Glomerular visceral epithelial cell (primary cell): Measurements from ENCODE around the gene TBC1D16.

Experiments used
- DNase-seq: peaks from one replicate; pipeline ENCODE4 v3.0.0-alpha.2; 2016; ENCODE audit errors: extremely low spot score

TBC1D16 gene

DNA sequence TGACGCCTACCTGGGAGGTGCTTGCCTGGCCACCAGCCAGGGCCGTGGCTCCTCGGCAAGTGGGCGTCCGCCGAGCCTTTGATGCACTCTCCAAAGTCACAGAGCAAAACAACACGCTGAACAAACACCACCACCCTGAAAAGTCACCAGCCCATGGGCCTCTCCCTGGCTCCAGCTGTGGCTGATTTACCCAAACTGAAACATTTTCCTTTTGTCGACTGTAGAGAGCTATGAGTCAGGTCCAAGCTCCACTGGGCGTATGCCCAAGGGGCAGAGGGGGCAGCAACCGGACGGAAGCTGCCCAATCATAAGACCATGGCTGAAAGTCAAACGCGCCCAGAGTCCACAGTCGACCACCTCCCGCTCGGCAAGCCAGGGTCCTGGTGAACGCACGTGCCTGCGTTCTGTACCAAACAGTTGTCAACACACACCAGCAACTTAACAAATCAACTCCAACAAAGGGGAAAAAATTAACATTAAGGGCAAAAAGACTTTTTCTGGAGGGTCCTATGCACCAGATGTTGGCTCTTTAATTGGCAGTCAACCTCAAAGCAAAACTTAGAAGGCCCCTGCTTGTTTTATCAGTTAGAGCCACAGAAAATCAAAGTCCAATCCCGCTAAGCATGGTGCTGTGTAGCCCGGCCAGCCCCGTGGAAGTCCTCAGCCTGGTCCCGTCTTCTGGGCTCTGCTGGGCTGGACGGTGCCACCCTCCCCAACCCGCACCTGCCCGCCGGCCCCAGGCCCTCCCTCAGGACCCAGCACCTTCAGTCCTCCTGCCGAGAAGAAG is 47.3 kb downstream of the TBC1D16 start:
- DNase-seq, result peak; percentile 66

- DNase-seq, result no peak
These were observed 47.8 kb downstream of the TBC1D16 start for GRCh38 chr17:79987935-79988184.

DNA sequence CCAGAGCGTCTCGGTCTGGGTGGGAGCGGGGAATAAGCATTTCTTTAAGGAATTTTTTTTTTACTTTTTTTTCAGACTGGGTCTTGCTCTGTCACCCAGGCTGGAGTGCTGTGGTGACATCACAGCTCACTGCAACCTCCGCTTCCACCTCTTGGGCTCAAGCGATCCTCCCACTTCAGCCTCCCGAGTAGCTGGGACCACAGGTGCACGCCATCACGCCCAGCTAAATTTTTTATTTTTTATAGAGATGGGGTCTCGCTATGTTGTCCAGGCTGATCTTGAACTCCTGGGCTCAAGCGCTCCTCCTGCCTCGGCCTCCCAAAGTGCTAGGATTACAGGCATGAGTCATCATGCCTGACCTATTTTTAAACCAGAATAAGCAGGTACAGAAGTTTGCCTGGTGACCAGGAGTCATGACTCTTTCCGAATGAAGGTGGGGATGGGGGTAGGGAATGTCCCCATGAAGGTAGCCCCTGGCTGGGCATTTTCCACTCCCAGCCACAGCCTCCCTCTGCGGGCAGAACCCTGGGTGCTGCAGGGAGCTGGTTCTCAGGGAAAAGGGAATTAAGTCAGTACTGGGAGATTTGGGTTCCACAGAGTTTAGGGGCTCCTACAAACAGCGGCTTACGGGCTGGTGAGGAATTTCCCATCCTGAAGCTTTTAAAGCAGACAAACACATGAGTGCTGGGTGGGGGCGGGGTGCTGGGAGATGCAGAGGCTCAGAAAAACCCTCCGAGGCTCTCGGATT is 48.3 kb downstream of the TBC1D16 start:
- DNase-seq, result no peak

DNA sequence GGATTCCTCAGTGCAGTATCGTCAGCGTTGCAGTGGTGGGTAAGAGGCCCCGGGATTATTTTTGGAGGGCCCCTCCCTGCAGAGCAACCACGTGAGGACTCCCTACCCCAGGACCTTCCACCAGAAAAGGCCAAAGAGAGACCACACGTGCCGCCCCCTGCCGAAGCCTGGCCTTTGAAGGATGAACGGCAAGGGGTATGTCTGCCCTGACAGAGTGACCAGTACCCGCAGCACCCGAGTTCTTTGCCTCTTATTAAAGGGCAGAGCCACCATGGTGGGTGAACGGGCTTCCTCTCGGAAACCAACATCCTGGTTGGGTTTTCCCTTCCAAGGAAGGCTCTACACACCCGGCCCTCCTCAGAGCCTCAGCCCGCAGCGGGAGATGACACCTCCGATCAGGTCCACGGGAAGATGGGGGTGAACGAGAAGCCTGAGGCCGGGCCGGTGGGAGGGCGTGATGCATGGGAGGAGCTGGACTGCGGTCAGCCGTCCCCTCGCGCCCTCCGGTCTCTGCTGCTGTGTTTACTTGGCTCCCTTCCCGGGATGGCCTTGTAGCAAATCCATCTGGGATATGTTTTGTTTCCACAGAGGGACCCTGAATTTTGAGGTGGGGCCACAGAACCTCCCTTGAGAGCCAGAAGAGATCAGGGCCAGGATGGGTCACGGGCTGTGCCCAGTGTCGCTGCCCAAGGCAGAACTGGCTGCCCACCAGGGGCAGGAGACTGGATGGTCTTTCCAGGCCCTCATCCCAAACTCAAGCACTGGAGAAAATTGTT is 49.1 kb downstream of the TBC1D16 start:
- no peak for DNase-seq

GRCh38 chr17:79985943-79986391 is 49.7 kb downstream of the TBC1D16 start:
- DNase-seq, result no peak

DNA sequence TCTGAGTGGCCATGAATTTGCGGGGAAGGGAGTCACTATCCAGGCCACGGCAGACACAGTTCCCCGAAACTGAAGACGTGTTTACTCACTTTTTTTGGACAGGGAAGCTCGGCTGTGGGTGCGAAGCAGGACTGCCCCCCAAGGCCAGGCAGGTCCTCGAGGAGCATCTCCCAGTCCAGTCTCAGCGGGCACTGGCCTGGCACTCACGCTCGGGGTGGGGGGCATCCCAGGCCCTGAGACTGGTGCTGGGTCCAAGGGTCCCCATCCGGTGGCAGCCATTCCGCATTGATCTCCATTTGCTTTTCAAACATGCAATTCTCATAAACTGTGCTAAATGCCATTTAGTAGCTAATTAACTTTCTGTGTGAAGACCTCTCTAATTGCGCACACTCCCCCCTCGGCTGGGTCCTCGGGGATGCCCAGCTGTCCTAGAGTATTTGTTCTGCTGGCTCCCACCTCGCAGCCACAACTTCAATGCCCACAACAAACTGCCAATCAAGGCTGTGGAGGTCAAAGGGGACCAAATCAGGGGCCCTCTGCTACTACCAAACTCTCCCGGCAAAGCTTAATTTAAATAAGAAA is 50.2 kb downstream of the TBC1D16 start:
- no peak for DNase-seq

DNA sequence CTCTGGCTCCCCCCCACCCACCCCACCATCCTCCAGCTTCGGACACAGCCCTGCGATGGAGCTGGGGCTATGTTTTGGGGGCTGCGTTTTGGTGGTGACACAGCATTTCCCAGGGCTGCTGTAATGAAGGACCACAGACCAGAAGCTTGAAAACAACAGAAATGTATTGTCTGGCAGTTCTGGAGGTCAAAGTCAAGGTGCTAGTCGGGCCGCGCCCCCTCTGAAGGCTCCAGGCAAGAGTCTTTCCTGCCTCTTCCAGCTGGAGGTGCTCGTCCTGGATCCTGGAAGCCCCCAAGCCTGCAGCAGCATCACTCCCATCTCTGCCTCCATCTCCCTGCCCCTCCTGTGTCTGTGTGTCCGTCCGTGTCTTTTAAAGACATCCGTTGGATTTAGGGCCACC is 50.8 kb downstream of the TBC1D16 start:
- no peak for DNase-seq

DNA sequence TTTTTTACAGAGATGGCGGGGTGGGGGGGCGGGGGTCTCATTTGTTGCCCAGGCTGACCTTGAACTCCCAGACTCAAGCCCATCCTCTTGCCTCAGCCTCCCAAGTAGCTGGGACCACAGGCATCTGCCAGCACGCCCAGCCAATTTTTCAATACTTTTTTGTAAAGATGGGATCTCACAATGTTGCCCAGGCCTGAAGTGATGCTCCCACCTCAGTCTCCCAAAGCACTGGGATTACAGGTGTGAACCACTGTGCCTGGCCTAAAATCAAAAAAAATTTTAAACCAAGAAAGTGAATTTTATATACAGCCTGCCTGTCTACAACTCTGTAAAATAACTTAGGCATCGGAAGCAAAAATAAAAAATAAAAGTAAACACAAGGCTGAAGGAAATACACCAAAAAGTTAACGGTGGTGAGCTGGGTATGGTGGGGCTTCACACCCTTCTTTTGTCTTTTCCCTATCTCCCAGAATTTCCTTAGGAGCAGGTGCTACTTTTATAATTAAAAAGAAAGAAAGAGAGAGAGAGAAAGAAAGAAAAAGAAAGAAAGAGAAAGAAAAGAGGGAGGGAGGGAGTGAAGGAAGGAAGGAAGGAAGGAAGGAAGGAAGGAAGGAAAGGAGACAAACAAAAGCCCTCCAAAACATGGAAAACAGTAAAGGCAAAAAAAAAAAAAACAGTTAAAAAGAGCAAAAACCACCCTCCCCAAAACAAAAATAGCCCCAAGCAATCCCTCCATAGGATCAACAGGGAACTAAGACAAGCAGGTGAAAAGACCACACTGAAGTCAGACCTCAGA is 51.4 kb downstream of the TBC1D16 start:
- DNase-seq, result no peak

GRCh38 chr17:79983456-79983855 is 52.2 kb downstream of the TBC1D16 start:
- no peak for DNase-seq

DNA sequence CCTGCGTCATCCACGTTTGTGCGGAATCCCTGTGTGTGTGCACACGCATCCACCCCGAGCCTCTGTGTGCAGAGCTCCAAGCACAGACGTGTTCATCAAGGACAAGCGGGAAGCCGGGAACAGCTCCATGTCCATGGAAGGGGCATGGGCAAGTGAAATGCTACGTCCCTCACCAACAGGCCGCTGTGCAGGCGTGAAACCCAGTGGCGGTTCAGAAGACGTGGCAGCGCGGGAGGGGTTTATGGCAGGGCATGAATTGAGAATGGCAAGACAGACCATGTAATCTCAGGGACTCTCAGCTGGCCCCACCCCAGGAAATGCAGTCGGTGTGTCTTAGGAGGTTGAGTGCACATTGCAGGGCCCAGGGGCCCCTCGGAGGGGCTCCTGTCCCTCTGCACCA is 52.7 kb downstream of the TBC1D16 start:
- DNase-seq, result no peak

- no peak for DNase-seq
These were observed 54.0 kb downstream of the TBC1D16 start for GRCh38 chr17:79981661-79982101.

- DNase-seq, result no peak
These were observed 54.6 kb downstream of the TBC1D16 start for GRCh38 chr17:79981090-79981489.

GRCh38 chr17:79980246-79981043 is 55.2 kb downstream of the TBC1D16 start:
- no peak for DNase-seq

DNA sequence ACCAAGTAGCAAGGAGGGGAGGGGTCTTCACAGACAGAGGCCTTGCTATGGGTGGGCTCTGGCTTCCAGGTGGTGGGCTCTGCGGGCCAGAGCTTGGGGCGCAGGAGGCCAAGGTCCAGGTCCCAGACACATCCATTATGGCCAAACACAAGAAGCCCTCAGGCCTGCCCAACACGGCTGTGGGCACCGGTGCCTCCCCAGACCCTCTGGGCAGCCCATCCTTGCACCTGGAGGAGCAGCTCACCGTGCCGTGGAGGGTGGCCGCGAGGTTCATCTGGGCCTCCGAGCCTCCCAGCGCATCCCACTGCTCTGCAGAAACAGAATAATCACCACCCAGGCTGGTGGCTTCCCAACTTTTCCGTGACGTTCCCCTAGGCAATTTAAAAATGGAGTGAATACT is 55.9 kb downstream of the TBC1D16 start:
- DNase-seq, result no peak

- no peak for DNase-seq
These were observed 56.4 kb downstream of the TBC1D16 start for GRCh38 chr17:79979221-79979741.

GRCh38 chr17:79978548-79978855 is 57.2 kb downstream of the TBC1D16 start:
- no peak for DNase-seq

- no peak for DNase-seq
These were observed 57.7 kb downstream of the TBC1D16 start for GRCh38 chr17:79977708-79978547.

DNA sequence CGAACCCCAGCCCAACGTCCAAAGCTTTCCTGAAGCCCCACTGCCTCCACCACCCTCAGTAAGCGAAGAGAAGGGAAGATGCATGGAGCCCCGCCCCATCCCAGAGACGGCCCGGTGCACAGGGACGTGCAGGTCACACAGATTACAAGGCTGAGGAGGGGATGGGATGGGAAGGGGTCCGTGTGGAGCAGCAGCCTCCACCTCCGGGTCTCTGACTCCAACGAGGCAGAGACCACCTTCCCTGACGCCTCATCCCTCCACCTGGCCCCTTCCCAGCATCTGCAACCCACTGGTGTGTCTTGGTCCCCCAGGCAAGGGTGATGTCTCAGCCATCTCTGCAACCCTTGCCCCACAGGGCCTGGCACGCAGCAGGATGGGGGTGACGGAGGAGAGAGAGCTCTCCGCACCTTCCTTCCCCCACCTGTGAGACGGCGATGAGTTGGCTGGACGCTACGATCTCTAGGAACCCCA is 58.5 kb downstream of the TBC1D16 start:
- DNase-seq, result no peak

- DNase-seq, result no peak
These were observed 59.2 kb downstream of the TBC1D16 start for GRCh38 chr17:79976451-79976850.
